IMR-90 (cell line): ENCODE measurements around the gene PTPRCAP. TPM values are rescaled to one million over a fixed set of nuclear protein-coding genes. Genes with fewer than 3 reads are reported as not detected.

Experiments used
- ATAC-seq: fragments of 200-7000 bp; cut with Tn5 transposase; 2 replicates; pipeline ENCODE4 v1.9.1; 2020; ENCODE audit warnings: low read depth, mild to moderate bottlenecking, moderate library complexity
- BruUV-seq: library from RNA; stranded (reverse); fragments of 400-500 nt; replicated peaks from 2 replicates; lab custom pipeline; 2021; lab: Mats Ljungman, UMichigan
- CTCF ChIA-PET: fragments of 300-600 bp; formaldehyde crosslinking; extraction: SDS; loops from one replicate; lab custom pipeline; 2021; ENCODE audit warnings: antibody characterized with exemption; lab: Yijun Ruan, JAX
- POLR2A ChIA-PET: fragments of 300-600 bp; sonication (Branson Sonifier 250); formaldehyde crosslinking; loops from one replicate; lab custom pipeline; 2022; ENCODE audit warnings: antibody characterized with exemption; ENCODE audit not compliant: unreplicated experiment; lab: Charles Lee
- DNase-seq: peaks from one replicate; pipeline ENCODE4 v3.0.0; 2013
- H2AFZ ChIP-seq: replicated peaks from 2 replicates; pipeline ENCODE3; 2013; ENCODE audit warnings: low read length, mild to moderate bottlenecking; ENCODE audit not compliant: poor library complexity
- H2AK5ac ChIP-seq: 2 replicates; pipeline ENCODE4 v1.6.1; 2013; ENCODE audit warnings: low read depth, low read length, inconsistent platforms
- H2AK9ac ChIP-seq: replicated peaks from 2 replicates; pipeline ENCODE3; 2013; ENCODE audit warnings: mild to moderate bottlenecking, low read depth, low read length, moderate library complexity; ENCODE audit not compliant: poor library complexity
- H2BK120ac ChIP-seq: 2 replicates; pipeline ENCODE4 v1.6.1; 2013; ENCODE audit warnings: low read depth, low read length, inconsistent platforms
- H2BK15ac ChIP-seq: 3 replicates; pipeline ENCODE4 v1.6.1; 2013; ENCODE audit warnings: low read depth, low read length, inconsistent platforms
- H2BK20ac ChIP-seq: 2 replicates; pipeline ENCODE4 v1.6.1; 2013; ENCODE audit warnings: low read depth, mild to moderate bottlenecking, inconsistent platforms, low read length, moderate library complexity
- H2BK5ac ChIP-seq: 2 replicates; pipeline ENCODE4 v1.6.1; 2013; ENCODE audit warnings: mild to moderate bottlenecking, low read depth, low read length, inconsistent platforms; ENCODE audit not compliant: poor library complexity, severe bottlenecking
- H3K14ac ChIP-seq: replicated peaks from 2 replicates; pipeline ENCODE4 v1.6.1; 2013; ENCODE audit warnings: low read depth, low read length, inconsistent platforms
- H3K18ac ChIP-seq: 2 replicates; pipeline ENCODE4 v1.6.1; 2013; ENCODE audit warnings: low read depth, low read length, control low read depth
- H3K23ac ChIP-seq: 2 replicates; pipeline ENCODE4 v1.6.1; 2013; ENCODE audit warnings: low read depth, low read length, inconsistent platforms
- H3K27ac ChIP-seq: 2 replicates; pipeline ENCODE4 v1.5.1; 2013; ENCODE audit warnings: mild to moderate bottlenecking, control low read depth, low read length; ENCODE audit not compliant: insufficient read depth
- H3K27me3 ChIP-seq: 2 replicates; pipeline ENCODE4 v1.6.1; 2013; ENCODE audit warnings: low read length; ENCODE audit not compliant: control insufficient read depth, insufficient read depth
- H3K36me3 ChIP-seq: 2 replicates; pipeline ENCODE4 v1.6.1; 2013; ENCODE audit warnings: low read length, mixed read lengths; ENCODE audit not compliant: control insufficient read depth, insufficient read depth
- H3K4ac ChIP-seq: 2 replicates; pipeline ENCODE4 v1.6.1; 2013; ENCODE audit warnings: low read depth, low read length, inconsistent platforms
- H3K4me1 ChIP-seq: 2 replicates; pipeline ENCODE4 v1.6.1; 2013; ENCODE audit warnings: low read length, mixed read lengths; ENCODE audit not compliant: control insufficient read depth, insufficient read depth
- H3K4me2 ChIP-seq: 2 replicates; pipeline ENCODE4 v1.6.1; 2013; ENCODE audit warnings: low read depth, mild to moderate bottlenecking, control low read depth, low read length, moderate library complexity
- H3K4me3 ChIP-seq: 2 replicates; pipeline ENCODE4 v1.5.1; 2013; ENCODE audit warnings: low read depth, mild to moderate bottlenecking, control low read depth, low read length, moderate library complexity; ENCODE audit not compliant: insufficient read depth
- H3K56ac ChIP-seq: 2 replicates; pipeline ENCODE4 v1.6.1; 2013; ENCODE audit warnings: low read length, inconsistent platforms; ENCODE audit not compliant: insufficient read depth; ENCODE audit errors: extremely low read depth
- H3K79me1 ChIP-seq, 2 experiments: 2 replicates each; pipeline ENCODE4 v1.6.1; 2013; ENCODE audit warnings: low read length in 2 of 2, inconsistent platforms in 1 of 2, low read depth in 1 of 2
- H3K9ac ChIP-seq: 2 replicates; pipeline ENCODE4 v1.6.1; 2013; ENCODE audit warnings: low read depth, low read length, control low read depth
- H3K9me1 ChIP-seq: 2 replicates; pipeline ENCODE4 v1.6.1; 2013; ENCODE audit warnings: low read length, inconsistent platforms; ENCODE audit not compliant: insufficient read depth
- H3K9me3 ChIP-seq: 2 replicates; pipeline ENCODE4 v1.6.1; 2013; ENCODE audit warnings: low read length; ENCODE audit not compliant: control insufficient read depth, insufficient read depth
- H4K20me1 ChIP-seq: 2 replicates; pipeline ENCODE4 v1.6.1; 2013; ENCODE audit warnings: low read length, inconsistent platforms; ENCODE audit not compliant: insufficient read depth
- H4K5ac ChIP-seq: 2 replicates; pipeline ENCODE4 v1.6.1; 2013; ENCODE audit warnings: mild to moderate bottlenecking, low read depth, low read length, control low read depth
- H4K8ac ChIP-seq, 2 experiments: 2 replicates each; pipeline ENCODE4 v1.6.1; 2013; ENCODE audit warnings: low read depth in 2 of 2, low read length in 2 of 2, control low read depth in 1 of 2, inconsistent platforms in 1 of 2
- H4K91ac ChIP-seq: 2 replicates; pipeline ENCODE4 v1.6.1; 2013; ENCODE audit warnings: low read depth, low read length, inconsistent platforms; ENCODE audit not compliant: insufficient read depth
- BHLHE40 ChIP-seq: fragments of 150-350 bp; IDR thresholded peaks from 2 replicates; pipeline ENCODE4 v1.6.1; 2016; ENCODE audit warnings: mild to moderate bottlenecking, low read depth, low read length
- CEBPB ChIP-seq: IDR thresholded peaks from 2 replicates; pipeline ENCODE4 v1.6.1; 2012; ENCODE audit warnings: low read depth, low read length, improper control_type of control experiment
- CHD1 ChIP-seq: IDR thresholded peaks from 2 replicates; pipeline ENCODE4 v1.6.1; 2012; ENCODE audit warnings: low read depth, low read length, improper control_type of control experiment
- FOS ChIP-seq: fragments of 150-350 bp; IDR thresholded peaks from 2 replicates; pipeline ENCODE4 v1.6.1; 2016; ENCODE audit warnings: low read depth, low read length
- MAFK ChIP-seq: IDR thresholded peaks from 2 replicates; pipeline ENCODE4 v1.6.1; 2012; ENCODE audit warnings: low read depth, low read length, improper control_type of control experiment
- MAZ ChIP-seq: IDR thresholded peaks from 2 replicates; pipeline ENCODE4 v1.6.1; 2012; ENCODE audit warnings: low read depth, mild to moderate bottlenecking, low read length, improper control_type of control experiment, moderate library complexity, borderline replicate concordance
- MXI1 ChIP-seq: IDR thresholded peaks from 2 replicates; pipeline ENCODE4 v1.6.1; 2012; ENCODE audit warnings: low read depth, mild to moderate bottlenecking, low read length, moderate library complexity, borderline replicate concordance
- NFE2L2 ChIP-seq: fragments of 150-350 bp; IDR thresholded peaks from 2 replicates; pipeline ENCODE4 v1.6.1; 2016; ENCODE audit warnings: low read depth, mild to moderate bottlenecking, low read length
- POLR2A ChIP-seq: IDR thresholded peaks from 2 replicates; pipeline ENCODE4 v1.6.1; 2012; ENCODE audit warnings: mild to moderate bottlenecking, low read depth, low read length
- RAD21 ChIP-seq: IDR thresholded peaks from 2 replicates; pipeline ENCODE4 v1.6.1; 2012; ENCODE audit warnings: low read length, improper control_type of control experiment
- RCOR1 ChIP-seq: IDR thresholded peaks from 2 replicates; pipeline ENCODE4 v1.6.1; 2012; ENCODE audit warnings: mild to moderate bottlenecking, low read length, improper control_type of control experiment; ENCODE audit not compliant: insufficient replicate concordance
- RFX5 ChIP-seq: IDR thresholded peaks from 2 replicates; pipeline ENCODE4 v1.8.0; 2012; ENCODE audit warnings: low read depth, mild to moderate bottlenecking, low read length, moderate library complexity
- SMC3 ChIP-seq: fragments of 150-350 bp; IDR thresholded peaks from 2 replicates; pipeline ENCODE4 v1.6.1; 2016; ENCODE audit warnings: low read depth, mild to moderate bottlenecking, antibody characterized with exemption, low read length, moderate library complexity
- WGBS, 2 experiments: methylation state at CpG; one replicate each; pipeline versions ENCODE4 v1.1.5 to v1.1.7; 2013; ENCODE audit warnings: missing lambda C conversion rate in 2 of 2; ENCODE audit not compliant: insufficient read length in 1 of 2; ENCODE audit errors: extremely low coverage in 2 of 2; 5-methylcytosine and 5-hydroxymethylcytosine counted together
- dilution Hi-C: fragments of 300-500 bp; cut with HindIII; formaldehyde crosslinking; loops from one replicate; pipeline ENCODE4 v1.14.3; 2018; ENCODE audit warnings: low sequenced_read_pairs; ENCODE audit not compliant: unreplicated experiment
- in situ Hi-C: fragments of 300-500 bp; cut with MboI; formaldehyde crosslinking; loops from 3 replicates; pipeline ENCODE4 v1.14.3; 2019; ENCODE audit warnings: low sequenced_read_pairs, inconsistent platforms, mixed read lengths
- intact Hi-C: fragments of 100-400 bp; cut with micrococcal nuclease; formaldehyde crosslinking; loops from 2 replicates; pipeline ENCODE4 v1.10.0; 2022
- polyA plus RNA-seq, 3 experiments: library from polyadenylated mRNA; depleted of rRNA; stranded (reverse); fragments of >200 nt; gene quantifications; 2 replicates each; pipeline ENCODE4 v1.2.3, GENCODE V29; 2012; ENCODE audit warnings: low replicate concordance in 1 of 3
- total RNA-seq: library from RNA; depleted of rRNA; stranded (reverse); fragments of >200 nt; gene quantifications from 2 replicates; pipeline ENCODE4 v1.2.3, GENCODE V29; 2012
- TF ChIP-seq, protein P1 (sequence below): fragments of 150-350 bp; IDR thresholded peaks from 2 replicates; pipeline ENCODE4 v1.6.1; 2016; ENCODE audit warnings: low read depth, mild to moderate bottlenecking, low read length, moderate library complexity, borderline replicate concordance
- TF ChIP-seq, protein P2 (sequence below): conservative IDR thresholded peaks from 2 replicates; pipeline ENCODE4 v1.5.1; 2012; ENCODE audit warnings: mild to moderate bottlenecking, low read depth, low read length, improper control_type of control experiment
- TF ChIP-seq, protein P3 (sequence below): fragments of 150-350 bp; IDR thresholded peaks from 2 replicates; pipeline ENCODE4 v1.6.1; 2017; ENCODE audit warnings: mild to moderate bottlenecking, antibody characterized with exemption, low read length, low read depth

The PTPRCAP gene
- total and polyA plus RNA-seq, 2 of the 4 experiments (the other 2 are of a cell fraction): 0.24 TPM; not detected in 1

DNA sequence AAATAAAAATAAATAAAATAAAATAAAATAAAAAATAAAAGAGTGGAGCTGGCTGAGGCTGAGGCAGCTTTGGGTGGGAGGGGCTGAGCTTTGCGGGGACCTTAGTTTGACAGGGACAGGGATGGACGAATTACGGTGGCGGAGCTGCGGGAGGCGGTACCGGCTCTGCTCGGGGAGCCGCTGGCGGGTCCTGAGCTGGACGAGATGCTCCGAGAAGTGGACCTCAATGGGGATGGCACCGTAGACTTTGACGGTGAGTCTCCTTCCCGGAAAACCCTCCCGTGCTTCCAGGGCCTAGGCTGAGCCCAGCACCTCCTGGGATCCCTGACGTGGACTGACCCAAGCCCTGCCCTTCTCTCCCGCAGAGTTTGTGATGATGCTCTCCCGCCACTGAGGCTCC, 20.8 kb upstream of the PTPRCAP start:
- Histone ChIP-seq H4K20me1 (no peaks in the 10 kb centered on the region), H3K4me3 (no peak overlapping the region), H3K9ac (no peak overlapping the region), H3K56ac (no peak overlapping the region), H2BK5ac (no peak overlapping the region), H3K9me3 (no peaks in the 10 kb centered on the region), H3K18ac (no peak overlapping the region), H3K27me3 (peaks cover 22% of the 10 kb centered on the region), H2BK120ac (no peak overlapping the region), H3K4me2 (no peak overlapping the region), H3K4me1 (no peaks in the 10 kb centered on the region), H3K14ac (no peak overlapping the region), H2AK9ac (no peak overlapping the region), H2BK15ac (no peak overlapping the region), H3K79me1 (no peaks in the 10 kb centered on the region), H3K9me1 (no peaks in the 10 kb centered on the region), H3K36me3 (no peaks in the 10 kb centered on the region), H4K91ac (no peak overlapping the region), H4K8ac (no peak overlapping the region), H3K27ac (no peak overlapping the region), H2AK5ac (no peak overlapping the region), H4K5ac (no peak overlapping the region), H2AFZ (no peak overlapping the region), H2BK20ac (no peak overlapping the region), H3K4ac (no peak overlapping the region), H3K23ac (no peak overlapping the region)
- DNase-seq (no peak), ATAC-seq (no peak)
- 87% methylated on average over 12 of the region's 19 CpGs; no CpG with 5 or more reads in 1 of the 2 experiments for WGBS, 2 experiments
- in situ Hi-C loops (no loop called here), intact Hi-C loops (no loop called here), dilution Hi-C loops (no loop called here)
- TF ChIP-seq, protein P1, sequence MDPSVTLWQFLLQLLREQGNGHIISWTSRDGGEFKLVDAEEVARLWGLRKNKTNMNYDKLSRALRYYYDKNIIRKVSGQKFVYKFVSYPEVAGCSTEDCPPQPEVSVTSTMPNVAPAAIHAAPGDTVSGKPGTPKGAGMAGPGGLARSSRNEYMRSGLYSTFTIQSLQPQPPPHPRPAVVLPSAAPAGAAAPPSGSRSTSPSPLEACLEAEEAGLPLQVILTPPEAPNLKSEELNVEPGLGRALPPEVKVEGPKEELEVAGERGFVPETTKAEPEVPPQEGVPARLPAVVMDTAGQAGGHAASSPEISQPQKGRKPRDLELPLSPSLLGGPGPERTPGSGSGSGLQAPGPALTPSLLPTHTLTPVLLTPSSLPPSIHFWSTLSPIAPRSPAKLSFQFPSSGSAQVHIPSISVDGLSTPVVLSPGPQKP: no peak
- TF ChIP-seq BHLHE40: no peak
- TF ChIP-seq RCOR1: no peak
- TF ChIP-seq SMC3: no peak
- no peak for TF ChIP-seq CHD1
- TF ChIP-seq FOS: no peak
- TF ChIP-seq CEBPB: no peak
- no peak for TF ChIP-seq MXI1
- TF ChIP-seq MAFK: no peak
- no peak for TF ChIP-seq MAZ
- TF ChIP-seq NFE2L2: no peak
- TF ChIP-seq RFX5: no peak
- TF ChIP-seq RAD21: no peak
- TF ChIP-seq, protein P2, sequence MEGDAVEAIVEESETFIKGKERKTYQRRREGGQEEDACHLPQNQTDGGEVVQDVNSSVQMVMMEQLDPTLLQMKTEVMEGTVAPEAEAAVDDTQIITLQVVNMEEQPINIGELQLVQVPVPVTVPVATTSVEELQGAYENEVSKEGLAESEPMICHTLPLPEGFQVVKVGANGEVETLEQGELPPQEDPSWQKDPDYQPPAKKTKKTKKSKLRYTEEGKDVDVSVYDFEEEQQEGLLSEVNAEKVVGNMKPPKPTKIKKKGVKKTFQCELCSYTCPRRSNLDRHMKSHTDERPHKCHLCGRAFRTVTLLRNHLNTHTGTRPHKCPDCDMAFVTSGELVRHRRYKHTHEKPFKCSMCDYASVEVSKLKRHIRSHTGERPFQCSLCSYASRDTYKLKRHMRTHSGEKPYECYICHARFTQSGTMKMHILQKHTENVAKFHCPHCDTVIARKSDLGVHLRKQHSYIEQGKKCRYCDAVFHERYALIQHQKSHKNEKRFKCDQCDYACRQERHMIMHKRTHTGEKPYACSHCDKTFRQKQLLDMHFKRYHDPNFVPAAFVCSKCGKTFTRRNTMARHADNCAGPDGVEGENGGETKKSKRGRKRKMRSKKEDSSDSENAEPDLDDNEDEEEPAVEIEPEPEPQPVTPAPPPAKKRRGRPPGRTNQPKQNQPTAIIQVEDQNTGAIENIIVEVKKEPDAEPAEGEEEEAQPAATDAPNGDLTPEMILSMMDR: no peak
- no peak for TF ChIP-seq POLR2A
- TF ChIP-seq, protein P3, sequence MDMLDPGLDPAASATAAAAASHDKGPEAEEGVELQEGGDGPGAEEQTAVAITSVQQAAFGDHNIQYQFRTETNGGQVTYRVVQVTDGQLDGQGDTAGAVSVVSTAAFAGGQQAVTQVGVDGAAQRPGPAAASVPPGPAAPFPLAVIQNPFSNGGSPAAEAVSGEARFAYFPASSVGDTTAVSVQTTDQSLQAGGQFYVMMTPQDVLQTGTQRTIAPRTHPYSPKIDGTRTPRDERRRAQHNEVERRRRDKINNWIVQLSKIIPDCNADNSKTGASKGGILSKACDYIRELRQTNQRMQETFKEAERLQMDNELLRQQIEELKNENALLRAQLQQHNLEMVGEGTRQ: no peak
- CTCF ChIA-PET: no interaction called here
- BruUV-seq: no TSS peak
- POLR2A ChIA-PET: no interaction called here
